ENCODE results near the gene ATP5PD.

Gene ATP5PD

DNA sequence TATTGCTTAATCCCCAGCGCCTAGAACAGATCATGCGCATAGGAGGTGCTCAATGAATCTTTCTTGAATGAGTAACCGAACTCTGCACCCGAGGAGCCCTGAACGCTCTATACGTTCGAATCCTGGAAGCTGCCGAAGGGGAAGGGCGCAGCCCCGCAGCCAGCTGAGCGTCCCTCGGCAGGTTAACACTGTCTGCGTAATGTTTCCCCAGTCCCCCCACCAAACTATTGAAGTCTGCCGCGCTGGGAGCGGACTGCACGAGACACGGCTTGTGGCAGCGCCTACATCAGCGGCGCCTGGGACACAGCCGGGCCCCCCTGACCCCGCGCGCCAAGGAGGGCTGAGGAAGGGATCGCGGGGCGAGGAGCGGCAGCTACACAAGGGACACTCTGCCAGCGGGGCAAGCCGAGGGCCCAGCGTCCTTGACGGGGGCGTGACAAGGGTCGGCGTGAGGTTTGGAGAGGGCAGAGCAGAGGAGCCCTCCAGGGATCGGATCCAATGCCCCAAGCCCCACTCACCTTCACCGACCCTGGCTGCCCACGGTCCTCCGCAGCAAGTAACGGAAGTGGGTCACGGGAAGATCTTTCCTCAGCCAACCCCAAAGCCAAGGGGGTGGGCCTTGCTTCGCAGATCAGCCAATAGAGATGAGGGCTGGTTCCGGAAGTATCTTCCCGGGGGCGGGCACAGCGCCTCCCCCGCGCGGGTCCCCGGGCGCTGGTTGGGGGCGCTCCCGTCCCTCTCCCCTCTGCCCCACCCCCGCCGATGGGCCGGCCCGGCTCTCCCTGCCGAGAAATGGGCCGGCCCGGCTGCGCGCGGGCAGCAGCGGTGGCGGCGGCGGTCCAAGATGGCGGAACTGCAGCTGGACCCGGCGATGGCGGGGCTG is at the start of gene ATP5PD, which contains the start of gene KCTD2:
Gene ATP5PD, minus strand, starts transcription at position 563 of the 883 bp plus-strand sequence. CDS start 4,319 bp downstream, outside the sequence.
Gene KCTD2, plus strand, starts transcription at position 819 of the 883 bp plus-strand sequence. Its CDS starts 26 bp downstream, at position 845.
- DNase-seq: peak; percentile 98

DNA sequence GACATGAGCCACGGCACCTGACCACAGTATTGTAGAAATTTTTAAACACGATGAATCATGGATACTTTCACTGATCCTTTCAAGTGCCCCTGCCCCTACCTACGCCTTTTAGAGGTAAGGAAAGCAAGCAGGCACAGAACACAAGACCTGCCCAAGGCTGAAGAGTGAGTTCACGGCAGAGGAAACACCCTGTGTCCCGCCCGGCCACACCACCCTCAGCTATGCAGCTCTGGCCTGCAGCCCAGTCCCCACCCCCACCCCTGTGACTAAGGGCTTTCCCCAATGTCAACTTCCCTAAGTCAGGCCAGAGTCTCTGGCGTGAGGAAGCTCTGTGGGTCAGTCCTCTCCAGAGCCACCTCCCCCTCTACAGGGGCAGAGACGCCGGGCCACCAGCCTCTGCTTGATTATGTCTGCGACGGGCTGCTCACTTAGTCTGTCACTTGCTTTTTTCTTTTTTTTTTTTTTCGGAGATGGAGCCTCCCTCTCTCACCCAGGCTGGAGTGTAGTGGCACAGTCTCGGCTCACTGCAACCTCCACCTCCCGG is 49.4 kb upstream of the ATP5PD start:
- no peak for DNase-seq

DNA sequence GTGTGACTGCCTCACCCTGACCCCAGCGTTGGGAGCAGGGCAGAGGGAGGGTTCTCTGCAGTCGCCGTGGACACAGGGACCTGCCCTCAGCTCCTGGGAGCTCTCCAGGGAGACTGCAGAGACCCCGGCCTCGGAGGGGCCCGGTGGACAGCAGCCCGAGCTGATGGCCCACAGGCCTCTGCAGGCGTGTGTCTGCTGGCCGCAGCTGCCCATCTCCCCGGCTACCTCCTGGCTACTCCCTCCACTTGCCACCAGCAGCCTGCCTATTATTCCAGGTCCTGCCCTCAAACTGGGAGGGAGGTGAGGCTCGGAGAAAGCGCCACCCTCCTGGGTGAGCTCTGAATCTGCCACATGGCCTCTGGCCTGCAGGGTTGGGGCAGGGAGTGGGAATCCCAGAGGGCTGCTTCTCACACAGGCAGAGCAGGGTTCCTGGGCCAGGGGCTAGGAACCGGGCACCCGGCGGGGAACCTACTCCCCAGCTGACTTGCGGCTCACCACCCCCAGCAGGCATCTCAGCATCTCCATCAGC is 48.2 kb upstream of the ATP5PD start:
- no peak for DNase-seq

DNA sequence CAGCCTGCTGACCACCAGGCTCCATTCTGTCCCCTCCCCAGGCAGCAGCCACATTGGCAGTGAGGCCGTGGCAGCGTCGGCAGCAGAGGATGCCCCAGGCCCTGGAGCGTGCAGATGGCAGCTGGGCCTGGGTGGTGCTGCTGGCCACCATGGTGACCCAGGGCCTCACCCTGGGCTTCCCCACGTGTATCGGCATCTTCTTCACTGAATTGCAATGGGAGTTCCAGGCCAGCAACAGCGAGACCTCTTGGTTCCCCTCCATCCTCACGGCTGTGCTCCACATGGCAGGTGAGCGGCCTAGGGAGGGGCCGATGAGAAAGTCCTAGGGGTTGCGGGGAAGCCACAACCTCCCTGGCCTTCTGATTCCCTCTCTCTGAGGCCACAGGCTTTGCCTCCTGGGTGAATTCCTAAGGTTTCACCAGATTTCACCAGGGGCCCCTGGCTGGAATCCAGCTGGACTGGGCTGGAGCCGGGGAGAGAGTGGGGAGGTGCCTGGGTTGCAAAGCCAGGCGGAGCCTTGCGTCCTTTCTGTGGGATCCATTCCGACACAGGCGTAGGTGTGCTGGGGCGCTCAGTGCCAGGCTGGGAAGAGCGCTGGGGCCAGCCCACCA is 46.9 kb upstream of the ATP5PD start:
- DNase-seq: no peak

DNA sequence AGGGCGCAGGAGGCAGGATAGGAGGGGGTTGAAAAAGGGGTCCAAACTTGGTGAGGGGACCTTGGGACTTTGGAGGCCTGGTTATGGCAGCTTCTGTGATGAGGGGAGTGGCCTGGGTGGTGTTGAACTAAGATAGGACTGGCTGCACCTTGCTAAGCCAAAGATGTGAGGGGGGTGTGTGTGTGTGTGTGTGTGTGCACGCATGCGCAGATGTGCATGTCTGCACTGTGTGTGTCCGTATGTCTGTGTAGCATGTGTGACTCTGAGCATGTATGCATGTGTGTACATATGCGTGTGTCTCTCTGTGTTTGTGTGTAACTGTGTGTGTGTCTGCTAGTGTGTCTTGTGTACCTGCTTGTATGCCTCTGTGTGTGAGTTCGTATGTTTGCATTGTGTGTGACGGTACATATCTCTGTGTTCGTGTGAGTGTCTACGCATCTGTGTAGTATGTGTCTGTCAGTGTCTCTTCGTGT is 45.1 kb upstream of the ATP5PD start:
- no peak for DNase-seq

DNA sequence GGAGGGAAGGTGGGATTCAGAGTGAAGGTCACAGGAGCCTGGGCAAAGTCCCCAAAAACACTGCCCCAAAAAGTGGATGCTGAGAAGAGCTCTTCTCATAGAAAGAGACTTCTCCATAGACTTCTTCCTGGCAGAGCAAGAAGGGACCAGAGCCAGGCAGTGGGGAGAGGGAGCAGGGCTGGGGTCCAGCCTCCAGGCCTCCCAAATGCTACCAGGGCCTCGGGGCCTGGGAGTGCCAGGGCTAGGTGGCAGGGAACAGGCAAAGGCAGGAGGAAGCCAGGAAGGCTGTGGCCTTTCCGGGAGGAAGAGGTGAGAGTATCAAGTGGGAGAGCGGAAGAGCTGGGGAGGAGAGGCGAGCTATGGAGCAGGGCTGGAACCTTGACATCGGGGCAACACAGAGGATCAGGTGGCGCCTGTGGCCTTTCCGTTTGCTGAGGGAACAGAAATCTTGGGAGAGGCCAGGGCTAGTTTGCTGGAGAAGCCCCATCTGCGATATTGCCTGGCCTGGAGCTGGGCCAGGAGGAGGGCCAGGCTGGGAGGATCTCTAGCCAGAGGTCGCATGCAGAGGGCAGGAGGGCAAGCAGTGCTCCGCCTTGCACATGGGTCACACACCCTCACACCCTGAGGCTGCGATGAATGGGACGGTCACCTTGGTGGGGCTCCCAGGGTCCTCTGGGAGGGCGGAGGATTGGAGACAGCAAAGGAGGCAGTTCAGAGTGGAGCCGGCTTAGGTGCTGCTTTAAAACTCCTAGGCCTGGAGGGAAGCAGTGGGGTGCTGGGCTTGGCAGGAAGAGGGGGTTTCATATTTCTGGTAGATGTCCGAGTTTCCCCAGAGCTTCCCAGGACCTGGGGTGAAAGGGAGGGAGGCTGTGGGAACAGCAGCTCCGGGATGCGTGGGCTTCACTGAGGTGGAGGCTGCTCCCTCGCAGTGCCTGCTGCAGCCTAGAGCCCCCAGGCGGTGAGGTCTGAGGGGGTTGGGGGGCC is 44.4 kb upstream of the ATP5PD start:
- DNase-seq: no peak

- peak; percentile 22 for DNase-seq
These were observed 42.0 kb upstream of the ATP5PD start for GRCh38 chr17:75088465-75089417.

- DNase-seq: peak; percentile 69
These were observed 41.0 kb upstream of the ATP5PD start, which contains the start of gene SLC16A5 for GRCh38 chr17:75087558-75088453. SLC16A5 (plus strand) TSS chr17:75087954; CDS start chr17:75093637, 5,683 bp downstream.

DNA sequence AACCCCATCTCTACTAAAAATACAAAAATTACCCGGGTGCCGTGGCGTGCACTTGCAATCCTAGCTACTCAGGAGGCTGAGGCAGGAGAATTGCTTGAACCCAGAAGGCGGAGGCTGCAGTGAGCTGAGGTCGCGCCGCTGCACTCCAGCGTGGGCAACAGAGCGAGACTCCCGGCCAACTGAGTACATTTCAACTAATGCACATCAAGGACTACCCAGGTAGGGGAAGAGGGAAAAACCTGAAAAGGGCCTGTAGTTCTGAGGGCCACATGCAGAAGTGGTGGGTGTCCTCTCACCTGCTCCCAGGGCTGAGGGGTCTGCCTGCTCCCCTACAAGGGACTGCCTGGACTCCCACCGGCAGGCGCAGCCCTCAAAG is 40.4 kb upstream of the ATP5PD start:
- no peak for DNase-seq

DNA sequence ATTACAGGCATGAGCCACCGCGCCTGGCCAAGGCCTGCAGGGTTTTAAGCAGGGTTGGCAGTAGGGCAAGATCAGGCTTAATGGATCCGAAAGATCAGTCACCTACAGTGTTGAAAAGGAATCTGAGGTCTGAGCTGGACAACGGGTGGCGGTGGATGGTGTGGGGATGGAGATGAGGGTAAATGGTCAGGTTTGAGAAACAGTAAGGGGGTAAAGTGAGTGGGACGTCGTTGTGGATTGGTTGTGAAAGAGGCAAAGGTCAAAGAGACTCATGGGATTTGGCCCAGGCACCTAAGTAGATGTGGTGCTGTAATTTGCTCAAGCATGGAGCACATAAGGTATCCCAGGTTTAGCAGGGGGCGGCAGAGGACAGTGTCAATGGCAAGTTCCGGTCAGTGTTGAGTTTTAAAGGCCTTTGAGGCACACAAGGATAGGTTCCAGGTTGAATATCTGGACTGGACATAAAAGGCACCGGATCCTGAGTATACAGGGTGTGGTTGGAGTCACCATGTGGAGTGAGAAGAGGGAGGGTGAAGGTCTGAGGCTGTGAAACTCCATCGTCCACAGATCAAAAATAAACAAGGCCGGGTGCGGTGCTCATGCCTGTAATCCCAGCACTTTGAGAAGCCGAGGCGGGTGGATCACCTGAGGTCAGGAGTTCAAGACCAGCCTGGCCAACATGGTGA is 39.9 kb upstream of the ATP5PD start:
- no peak for DNase-seq

DNA sequence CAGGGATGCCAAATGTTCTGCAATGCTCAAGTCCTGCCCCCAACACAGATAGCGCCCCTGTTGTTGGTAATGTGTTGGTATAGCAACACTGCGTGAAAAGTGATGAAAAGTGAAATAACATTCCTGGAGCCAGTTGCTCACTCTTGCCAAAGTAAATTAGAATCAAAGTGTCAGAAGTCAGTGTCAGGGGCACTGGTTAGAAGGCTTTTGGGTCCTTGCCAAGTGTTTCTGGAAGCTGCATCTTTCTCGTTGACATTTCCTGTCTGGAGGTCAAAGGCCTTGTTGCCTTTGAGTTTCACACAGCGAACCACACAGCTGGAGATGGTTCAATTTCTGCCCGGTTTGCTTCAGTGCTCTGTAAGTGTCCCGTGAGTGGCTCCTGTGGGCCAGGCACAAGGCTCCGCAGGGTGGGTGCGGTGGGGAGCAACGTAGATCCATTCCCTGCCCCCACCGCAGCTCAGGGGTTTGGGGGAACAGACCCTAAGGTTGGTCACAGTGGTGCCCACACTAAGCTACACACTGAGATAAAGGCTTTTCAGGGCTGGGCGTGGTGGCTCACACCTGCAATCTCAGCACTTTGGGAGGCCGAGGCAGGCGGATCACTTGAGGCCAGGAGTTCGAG is 37.4 kb upstream of the ATP5PD start:
- no peak for DNase-seq

GRCh38 chr17:75082683-75083082 is 35.9 kb upstream of the ATP5PD start:
- DNase-seq: no peak

DNA sequence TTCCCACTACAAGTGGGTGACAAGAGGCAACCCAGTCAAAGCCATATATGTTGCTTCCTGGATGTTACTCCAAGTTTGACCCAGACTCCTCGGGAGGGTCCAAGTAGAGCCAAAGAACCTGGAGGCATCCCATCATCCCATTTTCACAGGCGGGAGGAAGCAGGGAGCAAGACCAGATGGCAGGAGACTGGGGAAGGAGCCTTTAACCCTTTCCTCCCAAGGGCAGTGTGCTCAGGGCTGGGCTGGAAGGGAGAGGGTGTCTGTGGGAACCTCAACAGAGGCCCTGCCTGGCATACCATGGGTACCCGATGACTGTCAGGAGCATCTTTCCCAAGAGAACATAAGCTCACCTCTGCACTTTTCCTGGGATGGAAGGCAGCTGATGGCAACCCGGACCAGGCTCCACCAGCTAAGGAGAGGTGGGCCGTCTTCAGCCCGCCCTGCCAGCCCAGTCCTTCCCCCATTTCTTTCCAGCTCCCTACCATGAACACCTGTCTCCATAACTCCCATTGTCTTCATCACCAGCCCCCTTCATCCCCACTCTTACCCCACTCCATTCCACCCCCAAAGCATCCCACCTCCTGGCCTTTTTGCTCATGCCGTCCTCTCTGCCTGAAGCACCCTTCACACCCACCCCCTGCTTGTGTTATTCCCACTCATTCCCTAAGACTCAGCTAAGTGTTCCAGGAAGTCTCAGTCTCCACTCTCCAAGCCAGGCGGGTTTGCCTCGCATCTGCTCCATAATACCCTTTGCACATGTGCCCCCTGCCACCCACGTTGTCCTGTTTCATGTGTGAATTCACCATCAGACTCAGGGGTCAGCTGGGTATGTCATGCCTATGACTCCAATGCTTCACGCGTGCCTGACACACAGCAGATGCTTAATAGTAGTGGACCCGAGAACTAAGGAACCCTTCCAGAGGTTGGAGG is 35.1 kb upstream of the ATP5PD start:
- no peak for DNase-seq

GRCh38 chr17:75079023-75079373 is 32.2 kb upstream of the ATP5PD start:
- no peak for DNase-seq

GRCh38 chr17:75078284-75079022 is 31.7 kb upstream of the ATP5PD start:
- DNase-seq: no peak

DNA sequence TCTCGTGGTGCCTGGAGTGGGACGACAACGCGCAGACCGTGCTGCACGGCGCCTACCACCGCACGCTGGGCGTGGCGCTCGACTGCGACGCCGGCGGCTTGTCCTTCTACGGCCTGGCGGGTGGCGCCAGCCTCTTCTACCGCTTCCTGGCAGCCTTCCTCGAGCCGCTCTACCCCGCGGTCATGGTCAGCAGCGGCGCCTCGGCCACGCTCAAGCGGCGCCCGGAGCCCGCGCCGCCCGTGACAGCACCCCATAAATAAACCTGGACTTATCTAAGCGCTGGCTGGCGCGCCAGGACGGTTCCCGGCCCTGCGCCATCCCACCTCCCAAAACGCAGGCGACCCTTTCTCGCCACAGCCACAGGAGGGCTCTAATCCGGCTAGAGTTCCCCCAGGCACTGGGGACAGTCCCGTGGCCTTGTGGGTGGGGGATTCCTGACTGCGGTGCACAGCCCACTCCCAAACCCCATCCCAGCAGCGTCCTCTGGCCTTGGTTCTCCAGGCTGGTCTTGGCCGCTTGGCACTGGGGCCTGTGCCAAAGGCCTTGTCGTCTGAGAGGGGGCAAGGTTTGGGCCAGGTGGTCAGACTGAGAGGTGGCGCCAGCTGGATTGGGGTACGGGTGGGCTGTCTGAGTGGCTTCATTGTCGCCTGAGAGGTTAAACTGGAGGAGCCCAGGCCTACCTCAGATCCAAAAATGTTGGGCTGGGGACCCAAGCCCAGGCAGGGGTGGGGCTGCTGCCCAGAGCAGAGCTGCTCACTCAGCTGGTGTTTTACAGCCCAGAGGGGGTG is 30.9 kb upstream of the ATP5PD start:
- DNase-seq: peak; percentile 69

Measured in stimulated activated CD4-positive, alpha-beta T cell treated with anti-CD3 and anti-CD28 coated beads, Interleukin-15, amount 100 ng/mL, for 24 hours (primary cell).